Heart left ventricle (tissue), 16 donors: ENCODE measurements around the gene SMC6. TPM values are rescaled to one million over a fixed set of nuclear protein-coding genes. Genes with fewer than 3 reads are reported as not detected.
A peak's percentile ranks its signal among the peaks of the same experiment; 100 is the strongest.

Experiments used
- ATAC-seq, 4 donors: fragments of 200-7000 bp; cut with Tn5 transposase; one replicate each; pipeline ENCODE4 v1.9.1; 2020 to 2022; ENCODE audit warnings: moderate library complexity in 4 of 4, mild to moderate bottlenecking in 3 of 4, moderate number of reproducible peaks in 1 of 4
- DNase-seq, 5 donors: peaks; one replicate each; pipeline ENCODE4 v3.0.0-alpha.2; 2020
- H3K27ac ChIP-seq, 12 donors: fragments of 200-600 bp; sonication (generic) in 4 of 12; one replicate each; pipeline versions ENCODE4 v1.5.0 to v1.8.0; 2016 to 2022; ENCODE audit warnings: mild to moderate bottlenecking in 2 of 12
- H3K27me3 ChIP-seq, 9 donors: fragments of 200-600 bp; sonication (generic) in 2 of 9; one replicate each; pipeline versions ENCODE4 v1.5.1 to v1.8.0; 2016 to 2022; ENCODE audit warnings: mild to moderate bottlenecking in 3 of 9
- H3K36me3 ChIP-seq, 9 donors: fragments of 200-600 bp; sonication (generic) in 2 of 9; one replicate each; pipeline versions ENCODE4 v1.5.0 to v1.8.0; 2018 to 2022; ENCODE audit warnings: mild to moderate bottlenecking in 2 of 9
- H3K4me1 ChIP-seq, 12 donors: fragments of 200-600 bp; sonication (generic) in 4 of 12; one replicate each; pipeline versions ENCODE4 v1.5.0 to v1.8.0; 2016 to 2022; ENCODE audit warnings: mild to moderate bottlenecking in 3 of 12
- H3K4me3 ChIP-seq, 12 donors: fragments of 200-600 bp; sonication (generic) in 4 of 12; one replicate each; pipeline versions ENCODE4 v1.5.0 to v1.8.0; 2017 to 2022; ENCODE audit warnings: mild to moderate bottlenecking in 9 of 12, moderate library complexity in 4 of 12
- H3K9me3 ChIP-seq, 12 donors: fragments of 200-600 bp; sonication (generic) in 4 of 12; one replicate each; pipeline versions ENCODE4 v1.5.0 to v1.8.0; 2016 to 2022; ENCODE audit warnings: mild to moderate bottlenecking in 1 of 12
- CTCF ChIP-seq, 12 donors: fragments of 200-600 bp; sonication (generic) in 4 of 12; IDR thresholded peaks; one replicate each; pipeline versions ENCODE4 v1.5.0 to v1.8.0; 2018 to 2022; ENCODE audit warnings: antibody characterized with exemption in 12 of 12, mild to moderate bottlenecking in 5 of 12
- POLR2A ChIP-seq, 2 donors: fragments of 450-650 bp; IDR thresholded peaks; one replicate each; pipeline ENCODE4 v1.6.1; 2017; ENCODE audit warnings: antibody characterized with exemption in 2 of 2, mild to moderate bottlenecking in 2 of 2, moderate library complexity in 2 of 2
- WGBS, 4 donors: extraction: QIAGEN DNeasy Blood & Tissue Kit in 2 of 4; methylation state at CpG; one replicate each; pipeline versions ENCODE4 v1.1.5 to v1.1.7; 2013 to 2018; 5-methylcytosine and 5-hydroxymethylcytosine counted together
- intact Hi-C, 10 donors: fragments of 100-400 bp; cut with DNase I; formaldehyde crosslinking; loops; one replicate each; pipeline versions ENCODE4 v1.11.1 to v1.14.2; 2022
- polyA plus RNA-seq, 2 donors: library from polyadenylated mRNA; stranded (reverse); fragments of 200-250 nt; gene quantifications; one replicate each; pipeline ENCODE4 v1.2.3, GENCODE V29; 2013
- total RNA-seq, 9 donors: library from RNA; depleted of rRNA in 2 of 9; stranded (reverse); fragments of >200 nt in 2 of 9; fragmentation: NEBNext Ultra II Directional in 3 of 9; extraction: Animal tissue kit (Norgen Biotek cat#: 25700) in 3 of 9; gene quantifications; one replicate each; pipeline versions ENCODE4 v1.1.0 to v1.2.4, GENCODE V29; 2016 to 2023
- donor health status: ischemic (EF 13 %, LVEDD 7.1; RV severe dilation, severe dysfunction).
- donor health status: healthy with polysubstance abuse.
- donor health status: DM: no; HTN: yes; CAD: no.
- donor health status: DM: no; HTN: no; CAD: no.
- donor health status: ischemic (EF 25% LVEDD 6.9; RV normal size, moderate dysfunction).
- donor health status: ischemic (EF 25% LVEDD 5.7; RV mildly dilated, moderate dysfunction).
- donor health status: healthy.
- donor health status: DM: yes; HTN: yes; CAD: no.
- donor health status: ischemic (EF 35%, LVEDD 5.7; RV mildly dilated, moderate dysfunction).
- donor health status: nonischemic (EF 11% LVEDD 7.7; RV severe dilation, severe dysfunction).
- donor health status: DM: yes; HTN: yes; CAD: no.
- donor health status: PGD.
- donor health status: ischemic (EF 29% LVEDD 5.4; RV normal size, mild dysfunction).
- donor health status: nonischemic (EF 23%, LVEDD 6.1; RV moderate dilation, normal function).

The SMC6 gene
- total and polyA plus RNA-seq, 11 donors = 5.9 to 14.7 (median 12.2) TPM

- Histone ChIP-seq H3K27ac (peak overlapping the region in 6 of 12 donors; percentile 2 to 50 (median 19)), H3K4me1 (peaks cover 0 to 47% (median 21%) of the 10 kb centered on the region in 12 donors)
Measured at GRCh38 chr2:17646081-17646554, 107.5 kb downstream of the SMC6 start.

GRCh38 chr2:17644997-17645720 is 108.5 kb downstream of the SMC6 start:
- WGBS, 4 donors = 78 to 89% (median 81%) methylated on average over 3 to 4 of the region's 4 CpGs
- no peaks in the 10 kb centered on the region for H3K36me3 ChIP-seq
- H3K4me3 ChIP-seq = no peak overlapping the region
- ATAC-seq = peak in 3 of 4 donors; percentile 4 to 40 (median 20)
- TF ChIP-seq CTCF (IDR thresholded peaks at IDR 0.05) (no peak), POLR2A (IDR thresholded peaks at IDR 0.05) (no peak)
- H3K9me3 ChIP-seq = no peaks in the 10 kb centered on the region
- H3K4me1 ChIP-seq = peaks cover 0 to 47% (median 21%) of the 10 kb centered on the region in 12 donors
- no peaks in the 10 kb centered on the region for H3K27me3 ChIP-seq
- peak overlapping the region in 8 of 12 donors; percentile 4 to 45 (median 26) for H3K27ac ChIP-seq
- intact Hi-C loops = loop anchor here in 3 of 10 donors (5.0 to 10.0 kb wide), 2 partner anchors 100 to 103 kb away; partner anchors contain the start of gene VSNL1 (in 3 of the 3)
- DNase-seq = no peak

More at GRCh38 chr2:17646081-17646554, 107.5 kb downstream of the SMC6 start:
- Histone ChIP-seq H3K27me3 (no peaks in the 10 kb centered on the region), H3K9me3 (no peaks in the 10 kb centered on the region), H3K4me3 (no peak overlapping the region), H3K36me3 (no peaks in the 10 kb centered on the region)
- DNase-seq = peak in 2 of 5 donors; percentile 43 to 49
- TF ChIP-seq POLR2A (IDR thresholded peaks at IDR 0.05) (no peak), CTCF (IDR thresholded peaks at IDR 0.05) (peak; percentile 72 to 91 (median 86))
- intact Hi-C loops = loop anchor here in 5 of 10 donors (2.0 to 10.0 kb wide), 3 partner anchors 101 to 107 kb away; partner anchors contain the start of gene VSNL1 (in 3 of the 5)
- peak; percentile 52 to 73 (median 68) for ATAC-seq
- 0 to 2% (median 0%) methylated on average over 3 of the region's 3 CpGs for WGBS, 4 donors

GRCh38 chr2:17643031-17643615 is 110.5 kb downstream of the SMC6 start:
- Histone ChIP-seq H3K9me3 (no peaks in the 10 kb centered on the region), H3K4me1 (peaks cover 0 to 42% (median 21%) of the 10 kb centered on the region in 12 donors), H3K27ac (peak overlapping the region in 2 of 12 donors; percentile 28 to 63), H3K4me3 (no peak overlapping the region), H3K36me3 (no peaks in the 10 kb centered on the region), H3K27me3 (no peaks in the 10 kb centered on the region)
- peak in 3 of 4 donors; percentile 48 to 87 (median 53) for ATAC-seq
- DNase-seq = peak in 3 of 5 donors; percentile 39 to 64 (median 50)
- TF ChIP-seq POLR2A (IDR thresholded peaks at IDR 0.05) (no peak), CTCF (IDR thresholded peaks at IDR 0.05) (no peak)
- 72 to 80% (median 76%) methylated on average over 6 of the region's 6 CpGs for WGBS, 4 donors
- intact Hi-C loops = loop anchor here in 1 of 10 donors (10.0 kb wide), 1 partner anchor 98 kb away; the partner anchor contains the start of gene VSNL1

GRCh38 chr2:17640406-17640805 is 113.2 kb downstream of the SMC6 start:
- H3K36me3 ChIP-seq = no peaks in the 10 kb centered on the region
- no peak overlapping the region for H3K4me3 ChIP-seq
- 90 to 98% (median 95%) methylated on average over 2 of the region's 2 CpGs for WGBS, 4 donors
- ATAC-seq = no peak
- intact Hi-C loops = loop anchor here in 1 of 10 donors (10.0 kb wide), 1 partner anchor 96 kb away; the partner anchor contains the start of gene VSNL1
- no peak for DNase-seq
- no peak overlapping the region for H3K27ac ChIP-seq
- no peaks in the 10 kb centered on the region for H3K9me3 ChIP-seq
- peaks cover 0 to 29% (median 12%) of the 10 kb centered on the region in 12 donors for H3K4me1 ChIP-seq
- TF ChIP-seq CTCF (IDR thresholded peaks at IDR 0.05) (no peak), POLR2A (IDR thresholded peaks at IDR 0.05) (no peak)
- no peaks in the 10 kb centered on the region for H3K27me3 ChIP-seq
